ENCODE data around the gene IMPACT.

Gene IMPACT

GRCh38 chr18:24421831-24422230 lies 4.6 kb upstream of the IMPACT start:
- no peak for DNase-seq

GRCh38 chr18:24426073-24426397 lies 435 bp upstream of the IMPACT start:
- no peak for DNase-seq

GRCh38 chr18:24427484-24427883 lies 1.0 kb downstream of the IMPACT start:
- DNase-seq: no peak

GRCh38 chr18:24428709-24429108 lies 2.2 kb downstream of the IMPACT start:
- no peak for DNase-seq

- no peak for DNase-seq
These were observed 2.7 kb downstream of the IMPACT start for GRCh38 chr18:24429188-24429587.

- DNase-seq: no peak
These were observed 6.1 kb downstream of the IMPACT start for GRCh38 chr18:24432618-24433017.

- no peak for DNase-seq
These were observed 10.5 kb downstream of the IMPACT start for GRCh38 chr18:24436939-24437338.

- no peak for DNase-seq
These were observed 17.4 kb downstream of the IMPACT start for GRCh38 chr18:24443870-24444269.

GRCh38 chr18:24446453-24446852 lies 20.0 kb downstream of the IMPACT start:
- DNase-seq: no peak

- no peak for DNase-seq
These were observed 20.6 kb downstream of the IMPACT start for GRCh38 chr18:24446953-24447538.

- no peak for DNase-seq
These were observed 21.5 kb downstream of the IMPACT start for GRCh38 chr18:24447961-24448360.

- no peak for DNase-seq
These were observed 30.1 kb downstream of the IMPACT start for GRCh38 chr18:24456549-24456948.

- DNase-seq: no peak
These were observed 33.3 kb downstream of the IMPACT start for GRCh38 chr18:24459772-24460171.

- no peak for DNase-seq
These were observed 33.9 kb downstream of the IMPACT start, which contains the start of gene HRH4 for GRCh38 chr18:24460388-24460787. TSS of gene HRH4 (plus strand) at chr18:24460637. CDS start at chr18:24460729, 92 bp downstream.

- no peak for DNase-seq
These were observed 35.5 kb downstream of the IMPACT start for GRCh38 chr18:24461996-24462395.

- DNase-seq: peak in 4 of 56 donors; percentile 2 to 15 (median 9)
These were observed 36.6 kb downstream of the IMPACT start for GRCh38 chr18:24462838-24463775.

GRCh38 chr18:24465486-24465885 lies 39.0 kb downstream of the IMPACT start:
- DNase-seq: no peak

- no peak for DNase-seq
These were observed 40.3 kb downstream of the IMPACT start for GRCh38 chr18:24466771-24467170.

- no peak for DNase-seq
These were observed 43.6 kb downstream of the IMPACT start for GRCh38 chr18:24470022-24470618.

GRCh38 chr18:24470805-24471204 lies 44.3 kb downstream of the IMPACT start:
- DNase-seq: no peak

GRCh38 chr18:24472591-24472990 lies 46.1 kb downstream of the IMPACT start:
- no peak for DNase-seq

- no peak for DNase-seq
These were observed 47.9 kb downstream of the IMPACT start for GRCh38 chr18:24474406-24474805.

Data from amygdala (tissue), 56 donors.